B cell (primary cell): ENCODE results near the gene FRMPD3. TPM values are rescaled to one million over a fixed set of nuclear protein-coding genes. Genes with fewer than 3 reads are reported as not detected.

Experiments used
- ATAC-seq: fragments of 200-7000 bp; cut with Tn5 transposase; one replicate; pipeline ENCODE4 v1.10.0; 2021; ENCODE audit warnings: low read depth, mild to moderate bottlenecking, moderate number of reproducible peaks, moderate library complexity
- CTCF ChIA-PET: fragments of 350-600 bp; sonication (Branson Sonifier 250); formaldehyde crosslinking; loops from one replicate; lab custom pipeline; 2021; ENCODE audit warnings: antibody characterized with exemption, inconsistent platforms; lab: Charles Lee
- POLR2A ChIA-PET: fragments of 350-600 bp; sonication (Branson Sonifier 250); formaldehyde crosslinking; loops from one replicate; lab custom pipeline; 2021; ENCODE audit warnings: antibody characterized with exemption; lab: Charles Lee
- DNase-seq: peaks from one replicate; pipeline ENCODE4 v3.0.0; 2013
- H2AFZ ChIP-seq: 2 replicates; pipeline ENCODE4 v1.6.1; 2012; ENCODE audit warnings: mild to moderate bottlenecking, low read depth, low read length; ENCODE audit not compliant: insufficient read depth, poor library complexity, severe bottlenecking
- H3K27ac ChIP-seq, 2 donors: 1 replicate in 1 of 2; 2 replicates in 1 of 2; pipeline ENCODE4 v1.5.1; 2012 to 2013; ENCODE audit warnings: low read length in 2 of 2, mild to moderate bottlenecking in 2 of 2, moderate library complexity in 1 of 2
- H3K27me3 ChIP-seq, 4 experiments: fragments of 200-600 bp in 1 of 4; sonication (generic) in 1 of 4; replicated peaks in 1 of 4; 1 replicate in 2 of 4; 2 replicates in 2 of 4; pipeline versions ENCODE4 v1.6.1 to v1.7.0; 2013 to 2016; ENCODE audit warnings: low read length in 3 of 4, mild to moderate bottlenecking in 2 of 4, mixed read lengths in 1 of 4, moderate library complexity in 1 of 4; ENCODE audit not compliant: insufficient read depth in 4 of 4, control insufficient read depth in 3 of 4; ENCODE audit errors: control extremely low read depth in 1 of 4
- H3K36me3 ChIP-seq, 2 experiments: replicated peaks in 1 of 2; 1 replicate in 1 of 2; 2 replicates in 1 of 2; pipeline versions ENCODE4 v1.6.1 to v1.7.1; 2013; ENCODE audit warnings: low read length in 1 of 2; ENCODE audit not compliant: insufficient read depth in 2 of 2, control insufficient read depth in 1 of 2; ENCODE audit errors: control extremely low read depth in 1 of 2, extremely low read depth in 1 of 2
- H3K4me1 ChIP-seq, 2 donors: fragments of 200-600 bp in 1 of 2; sonication (generic) in 1 of 2; 1 replicate in 1 of 2; 2 replicates in 1 of 2; pipeline versions ENCODE4 v1.5.1 to v1.6.1; 2013 to 2017; ENCODE audit warnings: low read length in 2 of 2; ENCODE audit not compliant: control insufficient read depth in 2 of 2, insufficient read depth in 2 of 2
- H3K4me2 ChIP-seq: replicated peaks from 2 replicates; pipeline ENCODE3; 2012; ENCODE audit warnings: mild to moderate bottlenecking, low read depth, low read length; ENCODE audit not compliant: poor library complexity, severe bottlenecking
- H3K4me3 ChIP-seq, 5 experiments: fragments of 200-600 bp in 1 of 5; sonication (generic) in 1 of 5; 1 replicate in 3 of 5; 2 replicates in 2 of 5; pipeline versions ENCODE4 v1.5.1 to v1.7.0; 2011 to 2016; ENCODE audit warnings: low read length in 4 of 5, mild to moderate bottlenecking in 4 of 5, low read depth in 2 of 5, control low read depth in 1 of 5, moderate library complexity in 1 of 5; ENCODE audit not compliant: insufficient read depth in 1 of 5; ENCODE audit errors: control extremely low read depth in 1 of 5, extremely low read depth in 1 of 5
- H3K79me2 ChIP-seq: fragments of 200-600 bp; sonication (generic); one replicate; pipeline ENCODE4 v1.6.0; 2016; ENCODE audit warnings: low read length; ENCODE audit not compliant: control insufficient read depth, insufficient read depth
- H3K9ac ChIP-seq: fragments of 200-600 bp; sonication (generic); 2 replicates; pipeline ENCODE4 v1.6.1; 2017; ENCODE audit warnings: mild to moderate bottlenecking, low read length, moderate library complexity
- H3K9me3 ChIP-seq, 3 donors: one replicate each; pipeline versions ENCODE4 v1.6.1 to v1.7.1; 2013; ENCODE audit warnings: low read length in 2 of 3; ENCODE audit not compliant: control insufficient read depth in 2 of 3, insufficient read depth in 1 of 3; ENCODE audit errors: control extremely low read depth in 1 of 3
- H4K20me1 ChIP-seq: 2 replicates; pipeline ENCODE4 v1.6.0; 2012; ENCODE audit warnings: mild to moderate bottlenecking, low read length; ENCODE audit not compliant: insufficient read depth, control insufficient read depth, poor library complexity, severe bottlenecking
- H3K27ac Mint-ChIP-seq: one replicate; pipeline ENCODE4 v1.8.0; 2021; ENCODE audit warnings: mixed read lengths
- H3K27me3 Mint-ChIP-seq: one replicate; pipeline ENCODE4 v1.8.0; 2021; ENCODE audit warnings: mixed read lengths
- H3K4me1 Mint-ChIP-seq: one replicate; pipeline ENCODE4 v1.8.0; 2021; ENCODE audit warnings: mixed read lengths
- H3K4me3 Mint-ChIP-seq: one replicate; pipeline ENCODE4 v1.8.0; 2021; ENCODE audit warnings: mixed read lengths
- H3K9me3 Mint-ChIP-seq: one replicate; pipeline ENCODE4 v1.8.0; 2022; ENCODE audit warnings: mixed read lengths; ENCODE audit not compliant: insufficient read depth
- CTCF ChIP-seq: fragments of 200-600 bp; IDR thresholded peaks from one replicate; pipeline ENCODE4 v1.8.0; 2022; ENCODE audit warnings: antibody characterized with exemption, mild to moderate bottlenecking
- EZH2 ChIP-seq: IDR thresholded peaks from 2 replicates; pipeline ENCODE4 v1.6.1; 2012; ENCODE audit warnings: borderline replicate concordance, low read depth, mild to moderate bottlenecking, moderate library complexity, low read length; ENCODE audit not compliant: insufficient read depth, poor library complexity, severe bottlenecking
- WGBS: methylation state at CpG from one replicate; pipeline ENCODE4 v1.1.5; 2013; ENCODE audit warnings: missing lambda C conversion rate; ENCODE audit not compliant: insufficient coverage; 5-methylcytosine and 5-hydroxymethylcytosine counted together
- intact Hi-C: fragments of 100-400 bp; cut with micrococcal nuclease; formaldehyde crosslinking; loops from one replicate; pipeline ENCODE4 v1.10.0; 2022
- polyA plus RNA-seq: library from polyadenylated mRNA; depleted of rRNA; stranded (reverse); fragments of >200 nt; gene quantifications from 2 replicates; pipeline ENCODE4 v1.2.3, GENCODE V29; 2012
- total RNA-seq, 2 donors: library from RNA; stranded (reverse); fragments of 120-200 nt in 1 of 2; gene quantifications; 1 replicate in 1 of 2; 2 replicates in 1 of 2; pipeline versions ENCODE4 v1.2.3 to v1.2.4, GENCODE V29; 2013 to 2022

The FRMPD3 gene
- total and polyA plus RNA-seq, 2 donors (not counting 1 experiment from before 2014, with no cell fraction given): 1.1 to 2.2 TPM

GRCh38 chrX:107454302-107454701 lies 4.8 kb downstream of the FRMPD3 start:
- Histone ChIP-seq H3K9me3 (no peaks in the 10 kb centered on the region), H3K4me2 (no peak overlapping the region), H3K79me2 (no peaks in the 10 kb centered on the region), H3K4me1 (peaks cover 3 to 19% of the 10 kb centered on the region in 2 donors), H4K20me1 (no peaks in the 10 kb centered on the region), H3K36me3 (no peaks in the 10 kb centered on the region), H2AFZ (no peak overlapping the region), H3K4me3 (no peak overlapping the region), H3K27me3 (no peaks in the 10 kb centered on the region), H3K27ac (no peak overlapping the region), H3K9ac (no peak overlapping the region)
- ChIA-PET POLR2A (no interaction called here), CTCF (no interaction called here)
- Mint-ChIP-seq H3K27me3 (peaks cover 6% of the 10 kb centered on the region), H3K4me1 (peaks cover 16% of the 10 kb centered on the region), H3K27ac (no peak overlapping the region), H3K4me3 (no peak overlapping the region), H3K9me3 (no peaks in the 10 kb centered on the region)
- intact Hi-C loops: no loop called here
- ATAC-seq: no peak
- TF ChIP-seq EZH2 (no peak), CTCF (no peak)
- DNase-seq: no peak

- no peak overlapping the region for H3K9ac ChIP-seq
- no peak for DNase-seq
- no peak for ATAC-seq
- Mint-ChIP-seq H3K4me3 (no peak overlapping the region), H3K27ac (no peak overlapping the region), H3K27me3 (peaks cover 11% of the 10 kb centered on the region), H3K4me1 (no peaks in the 10 kb centered on the region), H3K9me3 (no peaks in the 10 kb centered on the region)
- intact Hi-C loops: no loop called here
- TF ChIP-seq EZH2 (no peak), CTCF (no peak)
- H3K4me1 ChIP-seq: no peaks in the 10 kb centered on the region
- H3K4me3 ChIP-seq: no peak overlapping the region
- no peaks in the 10 kb centered on the region for H3K27me3 ChIP-seq
- H3K9me3 ChIP-seq: no peaks in the 10 kb centered on the region
- H3K27ac ChIP-seq: no peak overlapping the region
- H3K79me2 ChIP-seq: no peaks in the 10 kb centered on the region
- ChIA-PET CTCF (no interaction called here), POLR2A (no interaction called here)
- no peak overlapping the region for H3K4me2 ChIP-seq
- no peaks in the 10 kb centered on the region for H3K36me3 ChIP-seq
- H2AFZ ChIP-seq: no peak overlapping the region
- WGBS: no CpG with 5 or more reads among the region's 1 CpG
- no peaks in the 10 kb centered on the region for H4K20me1 ChIP-seq
Observed at GRCh38 chrX:107457289-107457688, 7.8 kb downstream of the FRMPD3 start.
